Neural progenitor cell (in vitro differentiated cells): ENCODE data around the gene MYOM3.

Experiments
- EZH2 ChIP-seq: fragments of 200-600 bp; sonication (generic); IDR thresholded peaks from 2 replicates; pipeline ENCODE4 v1.6.1; 2017; ENCODE audit warnings: antibody characterized with exemption, mild to moderate bottlenecking, moderate library complexity
- EZH2phosphoT487 ChIP-seq: fragments of 200-600 bp; sonication (generic); IDR thresholded peaks from 2 replicates; pipeline ENCODE4 v1.6.1; 2017; ENCODE audit warnings: antibody characterized with exemption
- TF ChIP-seq, protein P1 (sequence below): fragments of 200-600 bp; sonication (generic); IDR thresholded peaks from 2 replicates; pipeline ENCODE4 v1.5.1; 2017; ENCODE audit warnings: antibody characterized with exemption, mild to moderate bottlenecking

DNA sequence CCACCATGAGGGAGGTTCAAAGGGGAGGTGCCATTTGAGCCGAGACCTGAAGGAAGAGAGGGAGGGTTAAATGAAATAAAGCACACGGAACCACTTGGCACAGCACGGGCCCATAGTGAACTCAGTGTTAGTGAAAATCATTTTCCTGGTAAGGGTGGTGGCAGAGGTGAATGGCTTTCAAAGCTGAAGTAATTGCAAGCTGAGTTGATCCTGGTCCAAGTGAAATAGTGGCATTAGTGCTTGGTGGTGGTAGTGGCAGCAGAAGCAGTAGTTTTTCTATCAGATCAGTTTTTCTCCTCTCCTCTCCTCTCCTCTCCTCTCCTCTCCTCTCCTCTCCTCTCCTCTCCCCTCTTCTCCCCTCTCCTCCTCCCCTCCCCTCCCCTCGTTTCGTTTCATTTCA, 101.3 kb downstream of the MYOM3 start:
- TF ChIP-seq, protein P1, sequence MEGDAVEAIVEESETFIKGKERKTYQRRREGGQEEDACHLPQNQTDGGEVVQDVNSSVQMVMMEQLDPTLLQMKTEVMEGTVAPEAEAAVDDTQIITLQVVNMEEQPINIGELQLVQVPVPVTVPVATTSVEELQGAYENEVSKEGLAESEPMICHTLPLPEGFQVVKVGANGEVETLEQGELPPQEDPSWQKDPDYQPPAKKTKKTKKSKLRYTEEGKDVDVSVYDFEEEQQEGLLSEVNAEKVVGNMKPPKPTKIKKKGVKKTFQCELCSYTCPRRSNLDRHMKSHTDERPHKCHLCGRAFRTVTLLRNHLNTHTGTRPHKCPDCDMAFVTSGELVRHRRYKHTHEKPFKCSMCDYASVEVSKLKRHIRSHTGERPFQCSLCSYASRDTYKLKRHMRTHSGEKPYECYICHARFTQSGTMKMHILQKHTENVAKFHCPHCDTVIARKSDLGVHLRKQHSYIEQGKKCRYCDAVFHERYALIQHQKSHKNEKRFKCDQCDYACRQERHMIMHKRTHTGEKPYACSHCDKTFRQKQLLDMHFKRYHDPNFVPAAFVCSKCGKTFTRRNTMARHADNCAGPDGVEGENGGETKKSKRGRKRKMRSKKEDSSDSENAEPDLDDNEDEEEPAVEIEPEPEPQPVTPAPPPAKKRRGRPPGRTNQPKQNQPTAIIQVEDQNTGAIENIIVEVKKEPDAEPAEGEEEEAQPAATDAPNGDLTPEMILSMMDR = no peak
- TF ChIP-seq EZH2 (no peak), EZH2phosphoT487 (no peak)
